DMS53 treated with DMSO at 0.1 percent for 48 hours (cell line): ENCODE results near the gene RETREG1.
"Not testable (repeated sequence)": the region's sequence is repeated elsewhere in the genome, so short reads cannot be mapped to it uniquely, and the experiment has no call there.

Experiments
- DNase-seq: peaks from one replicate; lab custom pipeline; 2025; ENCODE audit not compliant: unreplicated experiment; lab: John Stamatoyannopoulos, UW

RETREG1 gene

GRCh38 chr5:16461026-16461425 lies 155.8 kb downstream of the RETREG1 start:
- DNase-seq: no peak

- DNase-seq: no peak
Measured at GRCh38 chr5:16459451-16459850, 157.3 kb downstream of the RETREG1 start.

GRCh38 chr5:16457853-16458252 lies 158.9 kb downstream of the RETREG1 start:
- no peak for DNase-seq

GRCh38 chr5:16457451-16457850 lies 159.3 kb downstream of the RETREG1 start:
- no peak for DNase-seq

- peak; percentile 63 for DNase-seq
Measured at GRCh38 chr5:16456103-16456832, 160.5 kb downstream of the RETREG1 start.

- no peak for DNase-seq
Measured at GRCh38 chr5:16455668-16456067, 161.1 kb downstream of the RETREG1 start.

GRCh38 chr5:16454686-16455085 lies 162.1 kb downstream of the RETREG1 start:
- no peak for DNase-seq

- DNase-seq: no peak
Measured at GRCh38 chr5:16453609-16454008, 163.2 kb downstream of the RETREG1 start.

- no peak for DNase-seq
Measured at GRCh38 chr5:16450163-16450562, 166.6 kb downstream of the RETREG1 start.

GRCh38 chr5:16446993-16447392 lies 169.8 kb downstream of the RETREG1 start:
- DNase-seq: no peak

GRCh38 chr5:16437977-16438376 lies 178.8 kb downstream of the RETREG1 start:
- no peak for DNase-seq

- DNase-seq: not testable (repeated sequence)
Measured at GRCh38 chr5:16436065-16436682, 180.6 kb downstream of the RETREG1 start.

- no peak for DNase-seq
Measured at GRCh38 chr5:16431490-16431889, 185.3 kb downstream of the RETREG1 start.

- DNase-seq: no peak
Measured at GRCh38 chr5:16430349-16431089, 186.3 kb downstream of the RETREG1 start.

- DNase-seq: no peak
Measured at GRCh38 chr5:16428359-16428758, 188.4 kb downstream of the RETREG1 start.

GRCh38 chr5:16427587-16427986 lies 189.2 kb downstream of the RETREG1 start:
- no peak for DNase-seq
